ENCODE measurements around the gene SIPA1L3.
A peak's percentile ranks its signal among the peaks of the same experiment; 100 is the strongest.

Gene SIPA1L3

DNA sequence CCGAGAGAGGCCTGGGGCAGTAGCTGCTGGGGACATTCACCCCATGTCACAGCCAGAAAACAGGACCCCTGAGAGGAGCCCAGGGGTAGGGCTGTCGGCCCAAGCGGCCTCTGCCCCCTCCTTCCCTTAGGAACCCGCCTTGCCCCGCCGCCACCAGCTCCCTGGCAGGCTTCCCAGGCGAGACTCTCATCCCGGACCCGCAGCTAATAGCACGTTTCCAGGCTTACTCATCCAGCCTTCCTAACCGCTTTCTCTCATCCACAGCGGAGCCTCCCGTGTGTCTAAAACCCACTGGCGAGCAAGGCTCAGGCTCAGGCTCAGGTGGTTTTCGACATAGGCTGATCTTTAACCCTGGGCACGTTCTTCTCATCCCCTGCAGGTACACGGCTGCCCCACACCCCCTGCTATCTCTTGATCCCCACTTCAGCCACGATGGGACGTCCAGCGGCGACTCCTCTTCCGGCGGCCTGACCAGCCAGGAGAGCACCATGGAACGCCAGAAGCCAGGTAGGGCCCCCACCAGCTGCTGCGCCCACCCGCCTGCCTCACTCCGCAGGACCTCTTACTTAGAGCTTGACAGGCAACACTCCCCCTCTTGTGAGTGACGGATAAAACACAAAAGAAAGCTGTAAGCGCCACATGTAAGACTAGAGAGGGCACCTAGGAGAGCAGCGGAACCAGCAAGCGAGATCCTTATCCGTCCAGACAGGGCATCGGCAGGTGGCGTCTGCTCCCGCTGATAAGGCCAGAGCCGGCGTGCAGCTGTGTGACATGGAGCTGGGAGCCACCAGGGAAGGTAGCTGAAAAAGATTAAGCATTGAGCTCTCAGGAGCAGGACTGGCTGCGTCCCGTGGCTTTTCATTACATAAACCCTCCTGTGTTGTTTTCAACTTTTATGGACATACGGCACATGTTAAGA lies 245.7 kb downstream of the SIPA1L3 start:
- no peak for DNase-seq (ENCODE audit: low spot score)

DNA sequence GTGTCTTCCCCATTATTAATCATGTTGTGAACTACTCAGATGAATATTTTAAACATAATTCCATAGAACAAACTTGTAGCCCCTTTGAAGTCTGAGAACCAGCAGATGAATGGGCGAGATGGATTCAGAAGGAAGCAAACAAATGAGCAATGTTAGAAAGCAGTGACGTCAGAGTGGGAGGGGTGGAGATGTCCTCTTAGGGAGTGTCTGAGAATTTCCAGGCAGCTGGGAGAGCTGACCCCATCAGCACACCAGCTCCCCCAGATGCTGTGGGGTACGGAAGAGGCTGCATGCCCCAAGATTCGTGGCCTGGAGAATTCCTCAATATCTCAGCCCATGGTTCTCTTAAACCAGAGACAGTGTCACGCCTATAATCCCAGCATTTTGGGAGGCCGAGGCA lies 248.4 kb downstream of the SIPA1L3 start:
- no peak for DNase-seq (ENCODE audit: low spot score)

DNA sequence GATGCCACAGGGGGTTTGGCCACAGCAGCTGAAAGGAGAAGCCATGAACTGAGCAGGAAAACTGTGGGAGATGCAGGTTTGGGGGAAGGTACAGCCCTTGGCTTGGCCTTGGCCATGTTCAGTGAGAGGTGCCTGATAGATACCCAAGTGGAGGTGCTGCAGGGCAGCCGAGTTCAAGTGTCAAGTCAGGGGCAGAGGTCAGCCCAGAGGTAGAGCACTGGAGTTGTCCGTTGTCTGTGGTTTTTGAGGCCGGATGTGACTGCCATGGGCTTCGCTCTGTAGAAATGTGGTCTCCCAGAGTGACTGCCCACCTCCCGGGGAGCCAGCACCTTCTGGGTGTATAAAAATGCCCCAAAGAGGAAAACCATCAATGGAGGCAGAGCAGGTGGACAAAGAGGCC lies 251.7 kb downstream of the SIPA1L3 start:
- no peak for DNase-seq (ENCODE audit: low spot score)

DNA sequence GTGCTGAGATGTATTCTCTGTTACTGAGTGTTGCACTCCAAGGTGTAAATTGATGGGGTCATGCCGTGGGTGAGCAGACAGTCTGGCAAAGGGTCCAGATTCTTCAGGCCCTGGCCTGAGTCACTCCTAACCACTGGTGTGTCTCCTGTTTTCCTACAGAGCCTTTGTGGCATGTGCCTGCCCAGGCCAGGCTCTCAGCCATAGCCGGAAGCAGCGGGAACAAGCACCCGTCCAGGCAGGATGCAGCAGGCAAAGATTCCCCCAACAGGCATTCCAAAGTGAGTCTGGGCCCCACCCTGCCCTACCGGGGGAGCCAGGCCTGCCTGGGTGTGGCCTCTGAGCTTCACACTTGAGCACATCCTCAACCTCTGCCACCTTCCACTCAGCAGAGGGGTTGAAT lies 255.1 kb downstream of the SIPA1L3 start:
- no peak for DNase-seq (ENCODE audit: low spot score)

DNA sequence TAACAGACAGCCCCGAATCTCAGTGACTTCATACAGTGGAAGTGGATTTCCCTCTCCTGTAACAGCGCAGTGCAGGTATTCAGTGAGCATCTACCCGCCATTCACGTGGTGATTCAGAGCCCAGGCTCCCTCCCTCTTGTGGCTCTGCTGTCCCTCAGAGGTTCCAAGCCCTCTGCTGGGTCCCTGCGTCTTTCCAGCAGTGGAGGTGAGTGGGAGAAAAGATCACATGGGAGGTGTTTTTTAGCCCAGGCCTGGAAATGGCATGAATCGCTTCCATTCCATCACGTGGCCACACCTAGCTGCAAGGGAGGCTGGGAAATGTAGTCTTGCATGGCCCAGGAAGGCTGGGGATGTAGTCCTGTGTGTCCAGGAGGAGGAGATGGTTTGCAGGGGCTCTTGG lies 255.6 kb downstream of the SIPA1L3 start:
- no peak for DNase-seq (ENCODE audit: low spot score)

DNA sequence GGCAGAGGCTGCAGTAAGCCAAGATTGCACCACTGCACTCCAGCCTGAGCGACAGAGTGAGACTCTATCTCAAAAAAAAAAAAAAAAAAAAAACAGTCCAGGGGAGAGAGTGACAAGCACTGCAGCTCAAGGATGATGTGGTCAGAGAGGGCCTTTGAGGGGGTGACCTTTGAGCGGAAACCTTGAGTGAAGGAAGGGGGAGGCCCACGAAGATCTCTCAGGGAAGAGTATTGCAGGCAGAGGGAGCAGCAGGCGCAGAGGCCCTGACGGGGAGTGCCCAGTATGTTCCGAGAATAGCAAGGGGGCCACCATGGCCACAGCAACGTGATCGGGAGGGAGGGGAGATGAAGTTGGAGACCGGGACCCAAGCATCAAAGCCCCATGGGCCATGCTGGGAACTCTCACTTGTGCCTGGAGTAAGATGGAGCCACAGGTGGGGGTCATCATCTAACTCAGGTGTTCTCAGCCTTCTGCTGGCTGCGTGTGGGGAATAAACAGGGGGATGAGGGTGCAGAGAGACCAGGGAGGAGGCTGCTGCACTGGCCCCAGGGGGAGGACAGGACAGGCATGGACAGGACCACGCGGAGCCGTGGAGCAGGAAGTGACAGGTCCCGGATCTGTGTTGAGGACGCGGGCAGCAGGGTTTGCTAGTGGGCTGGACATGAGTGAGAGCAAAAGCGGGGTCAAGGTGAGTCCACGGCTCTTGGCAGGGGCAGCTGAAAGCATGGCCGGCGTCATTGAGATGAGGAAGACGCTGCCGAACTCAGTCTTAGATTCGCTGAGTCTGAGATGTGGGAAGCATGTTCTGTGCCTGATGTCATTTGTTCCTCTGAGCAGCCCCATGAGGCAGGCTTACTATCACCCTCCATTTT lies 256.6 kb downstream of the SIPA1L3 start:
- DNase-seq (ENCODE audit: low spot score): no peak

DNA sequence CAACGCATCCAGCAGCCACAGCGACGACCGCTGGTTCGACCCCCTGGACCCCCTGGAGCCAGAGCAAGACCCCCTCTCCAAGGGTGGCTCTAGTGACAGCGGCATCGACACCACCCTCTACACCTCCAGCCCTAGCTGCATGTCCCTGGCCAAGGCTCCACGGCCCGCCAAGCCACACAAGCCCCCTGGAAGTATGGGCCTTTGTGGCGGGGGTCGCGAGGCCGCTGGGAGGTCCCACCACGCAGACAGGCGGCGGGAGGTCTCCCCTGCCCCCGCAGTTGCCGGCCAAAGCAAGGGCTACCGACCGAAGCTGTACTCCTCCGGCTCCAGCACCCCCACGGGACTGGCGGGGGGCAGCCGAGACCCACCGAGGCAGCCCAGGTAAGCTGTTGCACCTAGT lies 257.5 kb downstream of the SIPA1L3 start:
- DNase-seq (ENCODE audit: low spot score): no peak

DNA sequence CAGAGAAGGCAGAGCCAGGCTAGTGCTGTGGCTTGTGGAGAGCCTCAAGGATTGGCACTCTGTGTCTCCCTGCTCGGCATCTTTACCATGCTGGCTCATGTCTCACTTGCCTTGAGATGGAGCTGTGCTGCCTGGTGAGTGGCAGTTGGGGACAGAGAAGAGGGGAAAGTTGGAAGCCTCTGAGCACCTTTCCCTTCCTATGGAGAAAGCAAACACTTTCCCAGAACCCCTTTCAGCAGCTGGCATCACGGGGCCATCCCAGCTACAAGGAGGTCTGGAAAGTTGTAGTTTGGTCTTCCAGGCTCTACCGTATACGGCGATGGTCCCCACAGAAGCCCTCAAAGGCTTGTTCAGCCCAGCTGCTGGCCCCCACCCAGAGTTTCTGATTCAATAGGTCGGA lies 258.3 kb downstream of the SIPA1L3 start:
- no peak for DNase-seq (ENCODE audit: low spot score)

DNA sequence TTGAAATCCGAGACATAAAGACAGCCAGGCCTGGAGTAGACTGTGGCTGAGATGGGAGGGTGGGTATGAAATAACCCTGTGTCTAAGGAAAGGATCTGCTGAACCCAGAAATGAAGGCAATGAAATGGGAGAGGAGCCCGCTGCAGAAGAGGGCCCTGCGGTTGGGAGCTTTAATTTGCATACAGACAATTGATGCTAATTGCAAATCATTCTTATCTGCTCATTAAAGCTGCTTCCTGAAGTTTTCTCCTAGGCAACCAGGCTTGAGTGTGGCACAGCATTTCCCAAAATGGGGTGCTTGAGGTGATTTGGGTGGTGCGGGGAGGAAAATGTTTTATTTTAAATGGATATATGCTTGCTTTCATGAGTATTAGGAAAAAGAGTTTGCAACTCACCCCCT lies 261.6 kb downstream of the SIPA1L3 start:
- DNase-seq (ENCODE audit: low spot score): no peak

DNA sequence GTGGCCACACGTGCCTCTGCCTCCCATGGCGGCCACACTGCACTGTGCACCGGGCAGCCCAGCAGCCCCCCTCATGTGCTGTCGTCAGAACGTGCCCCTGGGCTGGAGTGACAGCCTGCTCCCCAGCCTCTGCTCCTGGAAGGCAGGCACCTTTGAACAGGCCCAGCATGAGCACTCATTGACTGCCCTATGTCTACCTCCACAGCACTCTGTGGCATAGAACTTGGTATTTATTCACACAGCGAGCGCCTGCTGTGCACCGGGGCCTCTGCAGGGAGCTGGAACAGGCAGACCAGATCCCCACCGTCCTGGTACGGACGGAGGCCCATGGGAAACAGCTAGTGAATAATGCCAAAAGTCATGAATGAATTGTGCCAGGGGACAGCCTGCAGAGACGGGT lies 263.3 kb downstream of the SIPA1L3 start:
- no peak for DNase-seq (ENCODE audit: low spot score)

DNA sequence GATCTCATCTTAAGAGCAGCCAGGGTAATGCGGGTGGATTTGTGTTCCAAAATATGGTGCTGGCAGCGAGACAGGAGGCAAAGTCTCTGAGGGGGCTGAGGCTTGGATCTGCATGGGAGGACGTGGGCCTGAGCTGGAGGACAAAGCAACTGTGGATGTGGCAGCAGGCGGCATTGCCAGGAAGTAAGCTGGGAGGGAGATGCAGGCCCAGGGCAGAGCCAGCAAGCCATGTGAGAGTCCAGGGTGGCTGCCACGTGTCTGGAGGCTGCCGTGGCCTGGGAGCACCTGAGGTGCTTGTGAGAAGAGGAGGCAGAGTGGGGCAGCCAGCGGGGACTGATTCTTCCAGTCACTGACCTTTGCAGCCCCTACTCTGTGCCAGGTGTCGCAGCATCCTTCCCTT lies 265.0 kb downstream of the SIPA1L3 start:
- DNase-seq (ENCODE audit: low spot score): no peak

DNA sequence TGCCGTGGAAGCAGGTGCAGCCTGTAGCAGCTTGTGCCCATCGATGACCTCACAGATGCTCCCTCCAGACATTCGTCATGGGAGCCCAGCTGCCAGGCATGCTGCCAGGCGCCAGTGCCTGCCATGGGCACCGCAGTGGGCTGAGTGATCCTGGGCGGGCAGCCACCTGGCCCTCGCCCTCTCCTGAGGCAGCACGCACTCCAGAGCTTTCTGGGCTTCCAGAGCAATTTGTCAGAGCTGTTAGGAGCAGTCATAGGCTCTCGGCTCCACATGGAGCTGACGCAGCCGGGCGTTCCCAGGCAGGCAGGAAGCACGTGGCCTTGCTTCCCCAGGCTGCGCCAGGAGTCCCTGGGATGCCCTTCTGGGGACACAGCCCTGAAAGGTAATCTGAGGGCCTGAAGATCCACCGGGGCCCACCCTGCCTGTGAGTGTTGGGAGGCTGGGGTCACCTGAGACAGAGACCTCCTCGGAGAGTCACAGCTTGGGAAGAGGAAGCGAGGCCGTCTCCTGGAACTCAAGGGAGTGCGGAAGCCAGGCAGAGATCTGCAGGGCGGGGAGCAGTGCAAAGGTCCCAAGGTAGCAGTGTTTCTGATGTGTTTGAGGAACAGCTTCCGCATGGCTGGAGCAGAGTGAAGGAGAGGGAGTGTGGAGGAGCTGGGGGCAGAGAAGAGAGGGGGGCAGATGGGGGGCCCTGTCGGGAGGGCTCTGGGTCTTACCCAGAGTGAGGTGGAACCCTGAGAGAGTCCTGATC lies 266.5 kb downstream of the SIPA1L3 start:
- no peak for DNase-seq (ENCODE audit: low spot score)

DNA sequence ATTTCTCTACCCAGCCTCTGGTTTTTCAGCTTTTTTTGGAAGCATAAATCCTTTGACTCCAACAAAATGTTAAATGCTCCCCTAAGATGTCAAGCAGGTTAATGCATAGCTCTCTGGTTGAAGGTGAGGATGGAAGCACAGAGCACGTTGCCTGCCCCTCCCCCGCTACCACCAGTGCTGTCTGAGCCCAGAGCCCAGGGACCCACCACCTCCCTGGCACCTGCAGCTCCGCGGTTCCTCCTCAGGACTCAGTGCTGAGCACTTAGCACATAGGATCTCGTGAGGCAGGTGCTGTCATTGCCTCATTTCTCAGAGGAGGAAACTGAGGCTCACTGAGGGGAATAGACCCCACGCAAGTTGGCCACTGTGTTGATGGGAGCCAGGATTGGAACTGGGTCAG lies 268.4 kb downstream of the SIPA1L3 start:
- DNase-seq (ENCODE audit: low spot score): no peak

DNA sequence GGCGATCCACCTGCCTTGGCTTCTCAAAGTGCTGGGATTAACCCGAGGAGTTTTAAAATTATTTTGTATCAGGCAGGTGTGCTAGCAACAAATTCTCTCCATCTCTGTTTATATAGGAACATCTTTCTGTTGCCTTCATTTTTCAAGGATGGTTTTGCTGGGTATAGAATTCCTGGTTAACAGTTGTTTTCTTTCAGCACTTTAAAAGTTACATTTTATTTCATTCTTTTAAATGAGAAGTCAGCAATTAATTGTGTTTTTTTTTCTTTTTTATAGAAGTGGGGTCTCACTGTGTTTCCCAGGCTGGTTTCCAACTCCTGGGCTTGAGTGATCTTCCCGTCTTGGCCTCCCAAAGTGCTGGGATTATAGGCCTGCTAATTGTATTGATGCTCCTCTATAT lies 273.1 kb downstream of the SIPA1L3 start:
- no peak for DNase-seq (ENCODE audit: low spot score)

DNA sequence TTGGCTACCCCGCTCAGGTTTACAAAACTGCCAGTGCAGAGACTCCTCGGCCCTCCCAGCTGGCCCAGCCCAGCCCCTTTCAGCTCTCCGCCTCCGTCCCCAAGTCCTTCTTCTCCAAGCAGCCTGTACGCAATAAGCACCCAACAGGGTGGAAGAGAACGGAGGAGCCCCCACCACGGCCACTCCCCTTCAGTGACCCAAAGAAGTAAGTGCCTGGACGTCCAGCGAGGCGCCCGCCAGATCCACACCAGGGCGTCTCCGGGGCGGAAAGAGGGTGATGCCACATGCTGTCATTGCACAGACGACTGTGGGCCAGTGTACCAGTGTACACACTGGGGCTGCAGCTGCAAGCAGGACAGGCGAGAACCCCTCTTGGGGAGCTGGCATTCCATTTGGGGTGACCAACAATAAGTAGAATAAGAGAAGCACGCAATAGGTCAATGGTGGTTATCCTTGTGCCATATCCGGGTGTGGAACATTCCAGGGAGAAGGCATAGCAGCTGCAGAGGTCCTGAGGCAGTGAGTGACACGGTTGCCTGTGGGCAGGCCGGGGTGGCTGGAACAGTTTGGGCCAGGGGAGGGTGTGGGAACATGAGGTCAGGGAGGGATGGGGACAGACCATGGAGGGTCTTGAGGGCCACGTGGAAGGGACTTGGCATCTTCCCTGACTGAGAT lies 275.7 kb downstream of the SIPA1L3 start:
- no peak for DNase-seq (ENCODE audit: low spot score)

DNA sequence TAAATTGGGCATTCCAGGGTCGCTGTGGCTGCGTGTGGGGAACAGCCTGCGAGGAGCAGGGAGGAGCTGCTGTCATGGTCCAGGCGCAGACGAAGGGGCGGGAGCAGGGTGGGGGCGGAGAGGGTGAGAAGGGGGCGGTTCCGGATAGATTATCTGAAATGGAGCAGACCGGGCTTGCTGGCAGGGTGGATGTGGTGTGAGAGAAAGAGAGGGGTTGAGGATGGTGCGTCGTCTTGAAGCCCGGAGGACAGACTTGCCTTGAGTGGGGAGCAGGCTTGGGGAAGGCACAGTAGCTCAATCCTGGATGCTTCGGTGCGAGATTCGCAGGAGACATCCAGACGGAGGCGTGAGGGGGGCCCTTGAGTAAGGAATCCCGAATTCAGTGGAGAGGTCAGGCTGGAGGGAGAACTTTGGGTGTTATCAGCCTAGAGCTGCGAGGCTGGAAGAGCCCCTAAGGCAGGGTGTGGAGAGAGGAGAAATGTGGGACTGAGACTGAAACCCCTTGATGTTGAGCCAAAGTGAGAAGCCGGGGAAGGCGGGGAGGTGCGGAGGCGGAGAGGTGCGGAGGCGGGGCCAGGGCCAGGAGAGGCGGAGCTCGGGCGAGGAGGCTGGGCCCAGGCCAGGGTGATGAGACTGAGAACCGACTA lies 276.4 kb downstream of the SIPA1L3 start:
- DNase-seq (ENCODE audit: low spot score): peak; percentile 85

DNA sequence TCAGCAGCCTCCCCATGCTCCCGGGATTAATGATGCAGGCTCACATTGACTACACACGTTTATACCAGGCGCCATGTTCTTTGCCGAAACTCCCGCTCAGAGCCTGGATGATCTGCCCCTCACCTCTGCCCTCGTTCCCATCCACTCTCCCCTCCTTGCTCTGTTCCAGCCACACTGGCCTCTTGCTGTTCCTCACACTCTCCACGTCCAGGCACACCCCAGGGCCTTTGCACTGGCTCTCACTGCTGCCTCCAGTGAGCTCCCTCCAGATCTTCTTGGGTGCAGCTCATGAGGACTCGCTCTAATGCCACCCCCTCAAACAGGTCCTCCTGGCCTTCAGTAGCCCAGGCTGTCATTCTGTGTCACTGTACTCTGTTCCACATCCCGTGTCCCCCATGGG lies 277.8 kb downstream of the SIPA1L3 start:
- DNase-seq (ENCODE audit: low spot score): no peak

DNA sequence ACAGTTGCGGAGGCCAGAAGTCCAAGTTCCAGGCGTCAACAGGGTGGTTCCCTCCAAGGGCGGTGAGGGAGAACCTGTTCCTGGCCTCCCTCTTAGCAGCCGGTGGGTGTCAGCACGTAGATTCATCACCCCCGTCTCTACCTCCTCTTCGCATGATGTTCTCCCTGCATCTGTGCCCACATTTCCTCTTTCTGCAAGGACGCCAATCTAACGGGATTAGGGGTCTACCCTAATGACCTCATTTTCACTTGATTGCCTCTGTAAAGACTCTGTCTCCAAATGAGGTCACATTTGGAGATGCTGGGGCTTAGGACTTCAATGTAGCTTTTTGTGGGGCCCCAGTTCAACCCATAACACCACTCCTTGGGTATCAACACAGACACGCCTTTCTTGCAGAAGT lies 278.6 kb downstream of the SIPA1L3 start:
- DNase-seq (ENCODE audit: low spot score): no peak

DNA sequence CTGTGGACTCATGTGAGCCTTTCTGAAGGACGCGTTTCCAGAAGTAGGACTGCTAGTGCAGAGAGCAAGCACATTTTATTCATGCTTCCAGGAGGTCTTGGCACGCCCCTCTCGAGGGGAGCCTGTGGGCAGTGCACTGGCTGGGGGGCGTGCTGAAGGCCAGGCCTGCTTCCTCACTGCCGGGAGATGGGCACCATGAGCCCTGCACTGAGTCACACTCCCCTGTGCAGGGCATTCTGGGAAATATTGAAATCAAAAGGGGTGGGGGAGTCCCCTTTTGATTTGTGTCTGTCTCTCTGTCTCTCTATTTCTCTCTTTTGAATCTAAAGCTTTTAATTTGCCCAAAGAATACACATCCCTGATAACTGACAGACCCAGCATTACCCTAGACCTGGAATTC lies 283.1 kb downstream of the SIPA1L3 start:
- no peak for DNase-seq (ENCODE audit: low spot score)

DNA sequence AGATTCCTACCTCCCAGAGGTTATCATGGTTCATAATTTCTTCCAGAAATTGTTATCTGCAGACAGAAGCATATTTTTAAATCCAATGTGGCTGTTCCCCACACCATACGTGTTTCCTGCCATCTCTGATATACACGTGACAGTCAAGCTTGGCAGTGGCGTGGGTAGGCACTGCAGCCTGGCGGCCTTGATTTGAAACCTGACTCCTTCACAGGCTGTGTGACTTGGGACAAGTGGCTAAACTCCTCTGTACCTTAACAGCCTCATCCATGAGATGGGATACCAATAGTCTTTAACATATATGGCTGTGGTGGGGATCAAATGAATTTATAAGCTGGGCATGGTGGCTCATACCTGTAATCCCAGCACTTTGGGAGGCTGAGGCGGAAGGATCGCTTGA lies 283.8 kb downstream of the SIPA1L3 start:
- DNase-seq (ENCODE audit: low spot score): no peak

DNA sequence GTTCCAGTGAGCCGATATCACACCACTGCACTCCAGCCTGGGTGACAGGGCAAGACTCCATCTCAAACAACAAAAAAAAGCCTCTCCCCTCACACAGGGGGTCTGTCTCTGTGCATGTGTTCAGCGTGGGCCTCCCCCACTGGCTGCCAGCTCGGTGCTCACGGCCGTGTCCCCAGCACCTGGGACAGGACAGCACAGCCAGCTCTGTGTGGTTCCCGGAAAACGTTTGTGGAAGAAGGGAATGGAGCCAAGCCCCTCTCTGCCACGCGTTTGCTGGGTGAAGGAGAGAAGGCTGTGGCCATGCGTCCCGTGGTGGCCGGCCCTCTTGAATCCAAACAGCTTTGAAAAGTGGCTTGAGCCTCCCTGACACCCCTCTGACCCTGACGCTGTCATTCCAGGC lies 284.7 kb downstream of the SIPA1L3 start:
- DNase-seq (ENCODE audit: low spot score): no peak

Measured in ecto neural progenitor cell (in vitro differentiated cells).